Stimulated activated CD4-positive, alpha-beta T cell treated with anti-CD3 and anti-CD28 coated beads, Interleukin-1b, Interleukin-23, amount 100 ng/mL, for 24 hours (primary cell): Measurements from ENCODE around the gene PPP1R36.

Source experiments
- DNase-seq, 4 experiments: peaks; one replicate each; pipeline ENCODE4 v3.0.0-alpha.2; 2020; ENCODE audit warnings: low read depth in 4 of 4, low spot score in 1 of 4

Gene PPP1R36, protein sequence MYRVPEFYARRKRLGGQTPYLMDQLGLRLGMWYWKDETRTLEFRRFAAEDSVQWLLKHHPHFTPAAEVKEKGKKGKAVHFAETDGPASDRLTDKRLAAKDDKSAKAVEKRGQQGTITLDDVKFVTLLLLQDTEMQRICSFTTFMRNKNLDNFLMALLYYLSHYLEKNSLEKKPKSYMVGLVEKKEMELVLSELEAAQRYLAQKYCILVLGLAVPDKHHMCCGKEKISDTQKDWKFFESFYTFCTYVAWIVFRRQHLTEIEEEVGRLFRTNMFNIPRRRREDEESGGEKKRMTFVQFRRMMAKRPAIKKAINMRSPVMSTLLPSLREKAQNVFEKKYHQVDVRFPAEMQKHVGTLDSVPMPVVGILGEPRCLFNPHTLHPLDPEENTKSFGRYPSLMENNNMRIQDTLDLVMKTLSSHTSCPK

DNA sequence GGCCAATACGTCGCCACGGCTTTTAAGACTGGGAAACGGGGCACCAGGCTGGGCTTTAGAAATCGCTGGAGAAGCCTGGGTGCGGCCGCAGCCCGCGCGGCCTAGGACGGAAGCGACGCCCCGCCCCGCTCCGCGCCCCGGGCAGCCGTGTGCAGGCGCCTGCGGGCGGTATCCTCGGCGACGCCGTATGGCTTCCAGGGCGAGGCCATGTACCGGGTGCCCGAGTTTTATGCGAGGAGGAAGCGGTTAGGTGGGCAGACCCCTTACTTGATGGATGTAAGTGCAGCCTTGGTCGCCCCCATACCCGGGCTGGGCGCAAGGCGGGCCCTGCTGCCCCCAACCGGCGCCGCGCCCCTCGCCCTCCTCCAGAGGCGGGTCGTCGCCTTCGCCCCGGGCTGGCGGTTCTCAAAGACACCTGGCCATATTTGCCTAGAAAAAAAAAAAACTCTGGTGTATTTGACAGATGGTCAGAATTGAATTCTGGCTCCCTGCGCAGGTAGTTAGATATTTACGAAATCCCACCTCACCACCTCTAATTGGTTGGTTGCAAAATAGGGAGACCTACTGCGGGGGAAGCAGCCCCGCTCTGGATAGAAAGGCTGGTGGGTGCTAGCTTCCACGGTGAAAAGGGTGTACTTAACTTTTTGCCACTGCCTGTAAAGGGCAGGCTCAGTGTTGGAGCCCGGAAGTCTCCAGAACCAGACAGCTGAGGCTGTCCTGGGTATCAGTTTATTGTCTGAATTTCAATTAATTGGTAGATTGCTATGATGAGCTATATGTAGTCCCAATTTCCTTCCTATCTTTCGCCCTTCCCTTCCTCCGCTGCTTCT, at the start of gene PPP1R36:
TSS of gene PPP1R36 (plus strand) at position 171 of the 830 bp plus-strand sequence. CDS start at position 208, 37 bp downstream.
- peak in 1 of 4 experiments; percentile 37 for DNase-seq

GRCh38 chr14:64500088-64500487, 49.7 kb upstream of the PPP1R36 start:
- no peak for DNase-seq

DNA sequence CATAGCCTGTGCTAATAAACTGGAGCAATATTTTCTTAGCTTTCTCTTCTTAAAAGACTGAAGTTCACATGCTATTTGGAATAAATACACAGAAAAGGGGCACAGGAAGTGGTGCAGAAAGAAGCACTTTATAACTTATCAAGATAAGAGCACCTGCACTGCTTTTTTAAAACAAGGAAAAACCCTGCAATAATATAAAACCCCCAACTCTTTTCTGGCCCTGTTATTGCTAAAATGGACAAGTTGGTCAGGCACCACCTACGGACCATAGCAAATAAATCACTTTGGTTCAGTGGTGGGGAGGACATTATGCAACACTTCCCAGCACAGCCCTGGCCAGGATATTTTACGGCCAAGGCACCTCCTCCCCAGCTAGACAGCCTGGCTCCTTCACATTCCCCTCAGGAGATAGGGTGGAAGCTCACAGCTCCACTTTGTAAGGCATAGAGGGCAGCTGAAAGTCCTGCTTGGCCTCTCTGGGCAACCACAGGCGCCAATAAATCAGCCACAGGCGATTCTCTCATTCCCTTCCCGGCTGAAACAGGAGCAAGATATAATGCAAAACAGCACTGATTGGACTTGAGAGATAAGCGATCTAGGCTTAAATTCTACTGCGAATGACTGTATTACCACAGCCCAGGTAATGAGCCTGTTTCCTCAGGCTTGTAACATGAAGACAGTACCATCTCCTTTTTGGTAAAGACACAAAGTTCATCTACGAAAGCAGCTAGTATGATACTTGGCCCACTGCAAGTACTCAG, 48.2 kb upstream of the PPP1R36 start:
- no peak for DNase-seq

DNA sequence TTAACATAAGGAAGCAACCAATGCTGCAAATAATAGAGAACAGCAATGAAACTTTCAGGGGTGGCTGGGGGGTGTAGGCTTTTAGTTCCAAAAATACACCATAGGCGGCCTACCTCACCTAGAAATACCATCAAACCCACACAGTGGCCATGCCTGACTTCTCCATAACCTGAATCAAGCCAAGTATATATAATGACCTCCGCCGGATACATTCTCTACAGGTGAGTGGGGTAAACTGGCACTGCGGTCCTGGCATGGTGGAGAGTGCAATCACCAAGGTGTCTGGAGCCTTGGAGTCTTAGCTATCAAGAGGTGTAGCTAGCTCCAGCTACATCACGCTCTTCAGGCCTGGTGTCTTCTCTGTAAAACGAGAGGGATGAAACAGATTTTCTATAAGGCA, 47.3 kb upstream of the PPP1R36 start:
- DNase-seq = no peak

DNA sequence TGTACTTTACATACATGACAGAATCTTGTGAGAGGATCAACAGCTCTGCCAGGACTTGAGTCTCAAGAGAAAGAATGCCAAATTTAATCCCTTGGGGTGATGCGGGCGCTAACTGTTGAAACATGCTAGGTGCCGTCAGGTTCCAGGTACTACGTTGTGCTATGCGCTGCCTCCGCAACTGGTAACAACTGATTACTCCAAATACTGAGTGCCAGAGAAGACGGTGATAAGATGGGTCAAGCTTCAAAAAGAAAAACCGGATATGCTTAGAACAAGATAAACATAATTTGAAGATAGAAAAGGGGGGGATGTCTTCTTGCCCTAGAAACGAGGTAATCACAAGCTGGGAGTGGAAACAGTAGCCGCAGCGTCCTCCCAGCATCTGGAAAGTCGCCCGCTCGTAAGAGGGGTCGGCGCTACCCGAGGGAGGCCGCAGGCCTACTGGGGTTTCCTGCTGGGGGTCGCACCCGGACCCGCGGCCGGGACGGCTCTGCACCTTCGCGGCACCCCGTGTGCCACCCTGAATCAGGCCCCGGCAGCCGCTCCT, 46.8 kb upstream of the PPP1R36 start:
- DNase-seq = peak in 1 of 4 experiments; percentile 23

- peak; percentile 73 to 89 (median 84) for DNase-seq
These were observed 46.1 kb upstream of the PPP1R36 start, which contains the start of gene ZBTB25 for GRCh38 chr14:64503434-64504309. Gene ZBTB25 (minus strand): TSS chr14:64503838. CDS start chr14:64490533, 13,305 bp downstream.

DNA sequence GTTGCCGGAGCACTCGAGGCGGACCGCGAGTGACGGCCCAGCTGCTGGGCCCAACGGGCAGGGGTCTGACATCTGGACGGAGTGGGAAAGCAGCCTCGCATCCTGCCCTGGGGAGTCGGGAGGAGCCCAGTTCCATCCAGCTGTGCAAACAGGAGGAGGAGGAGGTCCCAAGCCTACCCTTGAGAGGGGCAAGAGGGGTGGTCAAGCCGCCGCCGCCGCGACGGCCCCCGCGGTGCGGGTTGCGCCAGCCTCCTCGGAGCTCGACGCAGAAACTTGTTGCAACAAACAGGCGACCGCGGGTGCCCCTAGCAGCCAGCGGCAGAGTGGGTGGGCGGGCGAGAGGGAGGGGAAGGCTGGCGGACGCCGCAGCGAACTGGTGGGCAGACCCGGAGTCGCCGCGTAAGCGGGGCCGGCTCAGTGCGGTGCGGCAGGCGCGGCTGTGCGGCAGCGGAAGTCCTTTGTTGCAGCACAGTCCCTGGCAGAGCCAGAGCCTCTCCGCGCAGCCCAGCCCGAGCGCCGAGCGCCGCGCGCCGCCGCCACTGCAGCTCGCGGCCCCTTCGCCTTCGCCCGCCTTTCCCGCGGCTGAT, 45.4 kb upstream of the PPP1R36 start, which contains the start of gene ZBTB1:
TSS of gene ZBTB1 (plus strand) at position 461 of the 587 bp plus-strand sequence. CDS start 16,735 bp downstream, outside the sequence.
- peak; percentile 60 to 81 (median 71) for DNase-seq

GRCh38 chr14:64504897-64505794, 44.6 kb upstream of the PPP1R36 start:
- peak; percentile 68 to 82 (median 73) for DNase-seq

DNA sequence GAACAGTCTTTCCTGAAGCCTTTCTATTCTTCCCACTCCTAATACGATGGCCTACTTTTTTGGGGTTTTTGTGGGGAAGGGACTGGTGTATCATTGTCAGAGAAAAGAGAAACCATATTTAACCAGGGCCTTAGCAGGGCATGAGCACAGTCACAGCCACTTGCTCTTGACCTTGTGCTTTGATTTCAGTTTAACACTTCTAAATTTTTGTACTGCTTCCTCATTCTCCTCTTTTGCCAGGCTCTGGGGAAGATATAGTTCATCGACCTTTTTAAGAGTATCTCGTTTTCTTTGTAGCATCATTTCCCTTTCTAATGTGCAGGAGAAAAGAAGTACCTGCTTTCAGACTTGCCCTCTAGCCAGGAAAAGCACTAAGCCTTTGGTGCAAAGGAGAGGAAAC, 43.0 kb upstream of the PPP1R36 start:
- no peak for DNase-seq

DNA sequence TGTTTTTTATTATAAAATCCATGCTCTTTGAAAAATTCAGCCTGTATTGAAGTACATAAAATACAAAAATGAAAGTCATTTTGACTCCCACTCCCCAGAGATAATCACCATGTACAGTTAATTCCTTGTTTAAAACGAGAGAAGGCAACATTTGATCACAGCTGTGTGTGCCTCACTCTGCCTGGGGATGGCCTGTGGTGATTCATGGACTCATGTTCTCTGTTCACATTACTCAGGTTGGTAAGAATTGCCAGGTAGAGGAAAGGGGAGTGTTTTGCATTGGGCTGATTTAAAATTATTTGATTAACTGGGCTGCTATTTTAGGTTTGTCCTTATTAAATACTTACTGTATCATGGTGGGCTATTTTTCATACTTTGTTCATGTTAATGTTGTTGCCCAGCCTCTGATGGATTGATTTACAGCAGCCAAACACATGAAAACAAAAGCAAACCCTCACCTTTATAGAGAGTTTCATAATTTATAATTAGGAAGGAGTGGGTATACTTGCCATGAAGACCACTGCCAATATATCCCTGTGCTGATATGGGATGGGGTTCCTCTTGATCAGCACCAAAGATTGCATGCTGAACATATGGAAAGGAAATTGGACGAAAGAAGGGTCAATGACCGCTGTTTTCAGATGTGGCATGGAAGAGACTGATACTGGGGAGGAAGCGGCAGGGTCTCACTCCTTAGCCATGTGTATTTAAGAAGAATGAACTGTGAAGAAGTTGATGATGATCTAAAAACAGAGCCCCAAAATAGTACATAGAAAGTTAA, 42.2 kb upstream of the PPP1R36 start:
- DNase-seq = peak in 3 of 4 experiments; percentile 8 to 34 (median 32)

- no peak for DNase-seq
These were observed 41.5 kb upstream of the PPP1R36 start for GRCh38 chr14:64508215-64508776.

DNA sequence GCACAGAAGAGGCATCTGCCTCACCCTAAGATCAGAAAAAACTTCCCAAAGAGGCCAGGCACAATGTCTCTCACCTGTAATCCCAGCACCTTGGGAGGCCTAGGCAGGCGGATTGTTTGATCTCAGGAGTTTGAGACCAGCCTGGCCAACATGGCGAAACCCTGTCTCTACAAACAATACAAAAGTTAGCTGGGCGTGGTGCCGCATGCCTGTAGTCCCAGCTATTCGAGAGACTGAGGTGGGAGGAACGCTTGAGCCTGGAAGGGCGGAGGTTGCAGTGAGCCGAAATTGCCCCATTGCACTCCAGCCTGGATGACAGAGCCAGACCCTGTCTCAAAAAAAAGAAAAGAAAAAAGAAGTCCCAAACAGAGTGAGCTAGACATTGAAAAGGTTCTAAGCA, 40.7 kb upstream of the PPP1R36 start:
- DNase-seq = no peak

DNA sequence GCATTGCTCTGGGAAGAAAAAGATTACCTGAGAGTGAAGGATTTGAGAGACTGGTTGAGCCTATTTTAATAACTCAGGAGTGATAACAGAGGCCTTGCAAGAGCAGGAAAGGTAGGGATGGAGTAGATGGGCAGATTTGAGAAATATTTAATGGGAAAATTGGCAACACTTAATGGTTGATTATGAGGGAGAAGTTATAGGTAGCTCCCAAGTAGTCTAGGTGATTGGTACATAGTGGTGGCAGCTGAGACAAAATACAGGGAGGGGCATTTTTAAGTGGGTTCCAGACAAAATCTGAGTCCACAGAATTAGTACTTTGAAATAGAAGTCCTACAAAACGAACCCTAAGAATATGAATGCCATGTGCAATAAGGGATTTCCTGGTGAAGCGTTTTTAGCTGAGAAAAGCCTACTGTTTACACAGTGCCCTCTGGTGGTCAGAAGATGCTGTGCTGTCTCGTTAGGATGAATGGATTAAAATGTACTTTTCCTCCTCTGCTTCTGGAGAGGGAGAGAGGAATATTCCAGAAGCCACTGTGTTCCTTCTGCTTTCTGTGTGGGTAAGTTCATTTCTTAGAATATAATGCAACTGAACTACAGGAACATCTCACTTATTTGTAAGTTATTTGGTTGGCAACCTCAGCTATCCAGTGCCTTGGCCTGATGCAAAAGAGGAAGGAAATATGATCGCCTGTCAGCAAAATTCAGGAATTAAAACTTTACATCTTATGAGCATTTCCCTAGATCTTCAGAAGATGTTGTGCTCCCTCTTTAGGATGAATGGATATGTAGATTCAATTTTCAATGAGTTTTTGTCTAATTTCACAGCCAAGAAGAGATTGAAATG, 38.7 kb upstream of the PPP1R36 start:
- DNase-seq = peak; percentile 36 to 55 (median 44)

- DNase-seq = no peak
These were observed 36.5 kb upstream of the PPP1R36 start for GRCh38 chr14:64513271-64513670.

DNA sequence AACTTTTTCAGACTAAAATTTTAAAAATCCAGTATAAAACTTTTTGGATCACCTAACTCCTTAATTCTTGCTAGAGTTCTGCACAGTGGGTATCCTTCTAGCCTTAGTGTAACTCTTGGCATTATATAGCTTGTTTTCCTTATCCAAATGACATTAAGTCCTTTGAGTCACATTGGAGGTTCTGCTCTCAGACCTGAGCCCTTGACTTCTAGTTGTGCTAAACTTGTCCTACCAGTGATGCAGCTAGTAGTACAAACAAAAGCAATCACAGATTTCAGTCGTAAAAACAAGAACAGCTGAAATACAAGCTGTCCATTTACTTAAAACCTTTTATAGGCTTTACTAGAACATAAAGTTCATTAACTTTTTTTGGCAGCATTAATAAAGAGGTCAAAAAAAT, 34.7 kb upstream of the PPP1R36 start:
- DNase-seq = no peak

DNA sequence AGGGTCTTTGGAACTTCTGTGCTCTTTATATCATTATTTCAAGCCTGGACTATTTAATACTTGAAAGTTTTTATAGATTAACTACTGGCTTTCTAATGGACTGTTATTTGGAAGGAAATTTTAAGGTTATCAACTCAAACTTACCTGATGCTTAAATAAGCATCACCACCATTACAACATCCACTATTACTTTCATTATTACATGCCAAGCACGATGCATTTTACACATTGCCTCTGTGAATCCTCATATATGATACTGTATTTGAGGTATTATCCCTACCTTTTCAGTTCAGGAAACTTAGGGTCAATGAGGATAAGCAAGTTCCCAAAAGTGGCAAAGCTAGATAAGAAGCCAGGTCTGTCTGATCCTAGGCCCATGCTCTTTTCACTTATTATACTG, 32.8 kb upstream of the PPP1R36 start:
- no peak for DNase-seq
